Measurements from ENCODE around the gene PRODH2. TPM values are rescaled to one million over a fixed set of nuclear protein-coding genes. Genes with fewer than 3 reads are reported as not detected.

Gene PRODH2
- polyA plus RNA-seq, 2 of the 4 experiments (the other 2 are of a cell fraction): 0.92 to 1.0 TPM

DNA sequence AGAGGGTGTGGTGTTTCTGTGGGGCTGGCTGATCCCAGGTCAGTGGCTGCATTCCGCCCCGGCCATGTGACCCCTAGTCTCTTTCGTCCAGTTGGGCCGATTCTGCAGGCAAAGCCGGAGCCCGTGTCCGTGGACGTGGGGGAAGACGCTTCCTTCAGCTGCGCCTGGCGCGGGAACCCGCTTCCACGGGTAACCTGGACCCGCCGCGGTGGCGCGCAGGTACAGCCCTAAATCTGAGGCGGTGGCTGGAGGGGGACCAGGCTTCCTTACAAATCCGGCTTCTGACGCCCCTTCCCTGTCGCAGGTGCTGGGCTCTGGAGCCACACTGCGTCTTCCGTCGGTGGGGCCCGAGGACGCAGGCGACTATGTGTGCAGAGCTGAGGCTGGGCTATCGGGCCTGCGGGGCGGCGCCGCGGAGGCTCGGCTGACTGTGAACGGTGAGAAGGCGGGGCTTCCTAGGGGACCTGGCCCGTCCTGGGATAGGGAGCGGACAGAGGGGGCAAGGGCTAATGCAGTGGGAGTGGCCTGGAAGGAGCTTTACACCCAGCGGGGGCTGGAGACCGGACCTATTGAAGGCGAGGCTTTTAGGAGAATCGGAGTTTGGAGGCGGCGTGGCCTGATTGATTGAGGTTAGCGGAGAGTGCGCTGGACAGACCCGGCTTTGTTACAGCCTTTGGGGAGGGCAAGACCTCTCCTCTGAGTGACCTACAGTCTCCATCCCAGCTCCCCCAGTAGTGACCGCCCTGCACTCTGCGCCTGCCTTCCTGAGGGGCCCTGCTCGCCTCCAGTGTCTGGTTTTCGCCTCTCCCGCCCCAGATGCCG lies 48.4 kb upstream of the PRODH2 start (continued):
- TF ChIP-seq, protein P1, sequence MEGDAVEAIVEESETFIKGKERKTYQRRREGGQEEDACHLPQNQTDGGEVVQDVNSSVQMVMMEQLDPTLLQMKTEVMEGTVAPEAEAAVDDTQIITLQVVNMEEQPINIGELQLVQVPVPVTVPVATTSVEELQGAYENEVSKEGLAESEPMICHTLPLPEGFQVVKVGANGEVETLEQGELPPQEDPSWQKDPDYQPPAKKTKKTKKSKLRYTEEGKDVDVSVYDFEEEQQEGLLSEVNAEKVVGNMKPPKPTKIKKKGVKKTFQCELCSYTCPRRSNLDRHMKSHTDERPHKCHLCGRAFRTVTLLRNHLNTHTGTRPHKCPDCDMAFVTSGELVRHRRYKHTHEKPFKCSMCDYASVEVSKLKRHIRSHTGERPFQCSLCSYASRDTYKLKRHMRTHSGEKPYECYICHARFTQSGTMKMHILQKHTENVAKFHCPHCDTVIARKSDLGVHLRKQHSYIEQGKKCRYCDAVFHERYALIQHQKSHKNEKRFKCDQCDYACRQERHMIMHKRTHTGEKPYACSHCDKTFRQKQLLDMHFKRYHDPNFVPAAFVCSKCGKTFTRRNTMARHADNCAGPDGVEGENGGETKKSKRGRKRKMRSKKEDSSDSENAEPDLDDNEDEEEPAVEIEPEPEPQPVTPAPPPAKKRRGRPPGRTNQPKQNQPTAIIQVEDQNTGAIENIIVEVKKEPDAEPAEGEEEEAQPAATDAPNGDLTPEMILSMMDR (IDR thresholded peaks at IDR 0.05): no peak
- no peak for TF ChIP-seq ZC3H11A (IDR thresholded peaks at IDR 0.05)
- TF ChIP-seq, protein P2, sequence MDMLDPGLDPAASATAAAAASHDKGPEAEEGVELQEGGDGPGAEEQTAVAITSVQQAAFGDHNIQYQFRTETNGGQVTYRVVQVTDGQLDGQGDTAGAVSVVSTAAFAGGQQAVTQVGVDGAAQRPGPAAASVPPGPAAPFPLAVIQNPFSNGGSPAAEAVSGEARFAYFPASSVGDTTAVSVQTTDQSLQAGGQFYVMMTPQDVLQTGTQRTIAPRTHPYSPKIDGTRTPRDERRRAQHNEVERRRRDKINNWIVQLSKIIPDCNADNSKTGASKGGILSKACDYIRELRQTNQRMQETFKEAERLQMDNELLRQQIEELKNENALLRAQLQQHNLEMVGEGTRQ (IDR thresholded peaks at IDR 0.05): no peak
- no peak for TF ChIP-seq MAFK (IDR thresholded peaks at IDR 0.05; ENCODE audit: partially characterized antibody)
- TF ChIP-seq, protein P3, sequence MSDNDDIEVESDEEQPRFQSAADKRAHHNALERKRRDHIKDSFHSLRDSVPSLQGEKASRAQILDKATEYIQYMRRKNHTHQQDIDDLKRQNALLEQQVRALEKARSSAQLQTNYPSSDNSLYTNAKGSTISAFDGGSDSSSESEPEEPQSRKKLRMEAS (IDR thresholded peaks at IDR 0.05): no peak
- TF ChIP-seq, protein P4, sequence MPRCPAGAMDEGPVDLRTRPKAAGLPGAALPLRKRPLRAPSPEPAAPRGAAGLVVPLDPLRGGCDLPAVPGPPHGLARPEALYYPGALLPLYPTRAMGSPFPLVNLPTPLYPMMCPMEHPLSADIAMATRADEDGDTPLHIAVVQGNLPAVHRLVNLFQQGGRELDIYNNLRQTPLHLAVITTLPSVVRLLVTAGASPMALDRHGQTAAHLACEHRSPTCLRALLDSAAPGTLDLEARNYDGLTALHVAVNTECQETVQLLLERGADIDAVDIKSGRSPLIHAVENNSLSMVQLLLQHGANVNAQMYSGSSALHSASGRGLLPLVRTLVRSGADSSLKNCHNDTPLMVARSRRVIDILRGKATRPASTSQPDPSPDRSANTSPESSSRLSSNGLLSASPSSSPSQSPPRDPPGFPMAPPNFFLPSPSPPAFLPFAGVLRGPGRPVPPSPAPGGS (IDR thresholded peaks at IDR 0.05): no peak
- no peak for TF ChIP-seq RFX5 (IDR thresholded peaks at IDR 0.05)
- TF ChIP-seq ZSCAN20 (CRISPR knock-in tag; IDR thresholded peaks at IDR 0.05): no peak

DNA sequence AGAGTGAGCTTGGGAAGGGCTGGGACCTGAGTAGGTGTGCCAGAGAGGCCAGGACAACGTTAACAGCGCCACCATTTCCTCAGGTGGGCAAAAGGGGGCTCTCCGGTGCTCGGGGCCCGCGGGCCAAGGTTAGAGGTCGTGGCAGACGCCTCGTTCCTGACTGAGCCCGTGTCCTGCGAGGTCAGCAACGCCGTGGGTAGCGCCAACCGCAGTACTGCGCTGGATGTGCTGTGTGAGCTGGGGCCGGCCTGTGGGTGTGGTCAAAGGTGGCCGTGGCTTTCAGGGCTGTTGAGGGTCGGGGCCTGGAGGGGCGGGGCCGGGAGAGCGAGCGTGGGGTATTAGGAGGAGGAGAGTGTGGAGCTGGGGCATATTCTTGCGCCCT lies 47.8 kb upstream of the PRODH2 start:
- ATAC-seq: no peak
- POLR2A ChIA-PET: no interaction called here

DNA sequence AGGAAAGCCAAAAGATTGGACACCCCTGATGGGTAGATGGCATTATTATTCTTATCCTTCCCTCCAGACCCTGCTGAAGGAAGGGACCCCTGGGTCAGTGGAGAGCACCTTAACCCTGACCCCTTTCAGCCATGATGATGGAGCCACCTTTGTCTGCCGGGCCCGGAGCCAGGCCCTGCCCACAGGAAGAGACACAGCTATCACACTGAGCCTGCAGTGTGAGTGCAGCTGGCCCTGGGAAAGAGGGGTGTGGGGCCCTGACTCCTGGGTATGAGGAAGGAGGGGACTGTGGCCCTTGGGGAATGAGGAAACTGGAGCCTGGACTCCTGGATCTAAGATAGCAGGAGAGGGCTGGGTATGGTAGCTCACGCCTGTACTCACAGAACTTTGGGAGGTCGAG lies 46.8 kb upstream of the PRODH2 start:
- no peak overlapping the region for H3K4me3 ChIP-seq
- no peak for DNase-seq (ENCODE audit: low read depth in 1 of 2, low spot score in 1 of 2)
- H3K4me1 ChIP-seq: peaks cover 10% of the 10 kb centered on the region; the same call in 2 of the 3 replicates
- no peaks in the 10 kb centered on the region for H3K9me3 ChIP-seq
- 58% methylated on average over 4 of the region's 4 CpGs for WGBS (ENCODE audit: missing lambda C conversion rate)
- no peak for FAIRE-seq
- no peak overlapping the region for H3K4me2 ChIP-seq
- no peak for ATAC-seq
- CTCF ChIA-PET: interaction anchor here (0.6 to 5.1 kb wide), 3 partner anchors 10 to 495 kb away, joined by 4 to 23 read pairs (median 6); no protein-coding TSS in a partner anchor
- TF ChIP-seq EHMT2 (IDR thresholded peaks at IDR 0.05; ENCODE audit: low read depth) (no peak), MAFK (IDR thresholded peaks at IDR 0.05; ENCODE audit: partially characterized antibody) (no peak), NR3C1 (IDR thresholded peaks at IDR 0.05) (no peak), RCOR1 (IDR thresholded peaks at IDR 0.05; ENCODE audit: low read depth, low read length) (no peak), FOXS1 (CRISPR knock-in tag; IDR thresholded peaks at IDR 0.05) (no peak), ZC3H11A (IDR thresholded peaks at IDR 0.05) (no peak), RFX5 (IDR thresholded peaks at IDR 0.05) (no peak), GATA3 (IDR thresholded peaks at IDR 0.05; ENCODE audit: borderline replicate concordance) (no peak), CEBPB (IDR thresholded peaks at IDR 0.05) (no peak), NPAS2 (CRISPR knock-in tag; IDR thresholded peaks at IDR 0.05; ENCODE audit: borderline replicate concordance) (no peak), BHLHE40 (IDR thresholded peaks at IDR 0.05; ENCODE audit: low read depth, low read length) (no peak)
- TF ChIP-seq, protein P5, sequence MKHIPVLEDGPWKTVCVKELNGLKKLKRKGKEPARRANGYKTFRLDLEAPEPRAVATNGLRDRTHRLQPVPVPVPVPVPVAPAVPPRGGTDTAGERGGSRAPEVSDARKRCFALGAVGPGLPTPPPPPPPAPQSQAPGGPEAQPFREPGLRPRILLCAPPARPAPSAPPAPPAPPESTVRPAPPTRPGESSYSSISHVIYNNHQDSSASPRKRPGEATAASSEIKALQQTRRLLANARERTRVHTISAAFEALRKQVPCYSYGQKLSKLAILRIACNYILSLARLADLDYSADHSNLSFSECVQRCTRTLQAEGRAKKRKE (CRISPR knock-in tag; IDR thresholded peaks at IDR 0.05; ENCODE audit: low read depth): no peak
- TF ChIP-seq, protein P6, sequence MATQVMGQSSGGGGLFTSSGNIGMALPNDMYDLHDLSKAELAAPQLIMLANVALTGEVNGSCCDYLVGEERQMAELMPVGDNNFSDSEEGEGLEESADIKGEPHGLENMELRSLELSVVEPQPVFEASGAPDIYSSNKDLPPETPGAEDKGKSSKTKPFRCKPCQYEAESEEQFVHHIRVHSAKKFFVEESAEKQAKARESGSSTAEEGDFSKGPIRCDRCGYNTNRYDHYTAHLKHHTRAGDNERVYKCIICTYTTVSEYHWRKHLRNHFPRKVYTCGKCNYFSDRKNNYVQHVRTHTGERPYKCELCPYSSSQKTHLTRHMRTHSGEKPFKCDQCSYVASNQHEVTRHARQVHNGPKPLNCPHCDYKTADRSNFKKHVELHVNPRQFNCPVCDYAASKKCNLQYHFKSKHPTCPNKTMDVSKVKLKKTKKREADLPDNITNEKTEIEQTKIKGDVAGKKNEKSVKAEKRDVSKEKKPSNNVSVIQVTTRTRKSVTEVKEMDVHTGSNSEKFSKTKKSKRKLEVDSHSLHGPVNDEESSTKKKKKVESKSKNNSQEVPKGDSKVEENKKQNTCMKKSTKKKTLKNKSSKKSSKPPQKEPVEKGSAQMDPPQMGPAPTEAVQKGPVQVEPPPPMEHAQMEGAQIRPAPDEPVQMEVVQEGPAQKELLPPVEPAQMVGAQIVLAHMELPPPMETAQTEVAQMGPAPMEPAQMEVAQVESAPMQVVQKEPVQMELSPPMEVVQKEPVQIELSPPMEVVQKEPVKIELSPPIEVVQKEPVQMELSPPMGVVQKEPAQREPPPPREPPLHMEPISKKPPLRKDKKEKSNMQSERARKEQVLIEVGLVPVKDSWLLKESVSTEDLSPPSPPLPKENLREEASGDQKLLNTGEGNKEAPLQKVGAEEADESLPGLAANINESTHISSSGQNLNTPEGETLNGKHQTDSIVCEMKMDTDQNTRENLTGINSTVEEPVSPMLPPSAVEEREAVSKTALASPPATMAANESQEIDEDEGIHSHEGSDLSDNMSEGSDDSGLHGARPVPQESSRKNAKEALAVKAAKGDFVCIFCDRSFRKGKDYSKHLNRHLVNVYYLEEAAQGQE (IDR thresholded peaks at IDR 0.05): no peak
- TF ChIP-seq, protein P7, sequence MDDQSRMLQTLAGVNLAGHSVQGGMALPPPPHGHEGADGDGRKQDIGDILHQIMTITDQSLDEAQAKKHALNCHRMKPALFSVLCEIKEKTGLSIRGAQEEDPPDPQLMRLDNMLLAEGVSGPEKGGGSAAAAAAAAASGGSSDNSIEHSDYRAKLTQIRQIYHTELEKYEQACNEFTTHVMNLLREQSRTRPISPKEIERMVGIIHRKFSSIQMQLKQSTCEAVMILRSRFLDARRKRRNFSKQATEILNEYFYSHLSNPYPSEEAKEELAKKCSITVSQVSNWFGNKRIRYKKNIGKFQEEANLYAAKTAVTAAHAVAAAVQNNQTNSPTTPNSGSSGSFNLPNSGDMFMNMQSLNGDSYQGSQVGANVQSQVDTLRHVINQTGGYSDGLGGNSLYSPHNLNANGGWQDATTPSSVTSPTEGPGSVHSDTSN (IDR thresholded peaks at IDR 0.05): no peak
- POLR2A ChIA-PET: no interaction called here
- H3K27ac ChIP-seq: no peak overlapping the region

More for the DNA sequence above, 47.8 kb upstream of the PRODH2 start:
- DNase-seq (ENCODE audit: low read depth in 1 of 2, low spot score in 1 of 2) (no peak), FAIRE-seq (no peak)
- no peak overlapping the region for H3K4me2 ChIP-seq
- no peak overlapping the region for H3K27ac ChIP-seq
- TF ChIP-seq RFX5 (IDR thresholded peaks at IDR 0.05): no peak
- no peak for TF ChIP-seq CBX8 (IDR thresholded peaks at IDR 0.05)
- no peak for TF ChIP-seq POLR2AphosphoS2 (conservative IDR thresholded peaks at IDR 0.05; ENCODE audit: low read length)
- TF ChIP-seq ZSCAN20 (CRISPR knock-in tag; IDR thresholded peaks at IDR 0.05): no peak
- TF ChIP-seq TFCP2L1 (CRISPR knock-in tag; IDR thresholded peaks at IDR 0.05): no peak
- TF ChIP-seq JUN (IDR thresholded peaks at IDR 0.05): no peak
- no peak overlapping the region for H3K4me3 ChIP-seq
- H3K4me1 ChIP-seq: peaks cover 4% of the 10 kb centered on the region; the same call in 1 of the 3 replicates
- CTCF ChIA-PET: interaction anchor here (0.9 to 5.1 kb wide), 3 partner anchors 11 to 33 kb away, joined by 3 to 23 read pairs (median 6); no protein-coding TSS in a partner anchor
- H3K9me3 ChIP-seq: no peaks in the 10 kb centered on the region
- 70% methylated on average over 24 of the region's 24 CpGs for WGBS (ENCODE audit: missing lambda C conversion rate)

Data from A549 (cell line).